HFF-Myc (cell line): Measurements from ENCODE around the gene LYRM9.
"Not testable (repeated sequence)": the region's sequence is repeated elsewhere in the genome, so short reads cannot be mapped to it uniquely, and the experiment has no call there.

ENCODE experiments used
- DNase-seq: peaks from one replicate; pipeline ENCODE4 v3.0.0-alpha.2; 2011; ENCODE audit warnings: low read depth; ENCODE audit errors: extremely low read depth
- H3K4me3 ChIP-seq: replicated peaks from 2 replicates; pipeline ENCODE4 v1.5.1; 2011; ENCODE audit warnings: low read depth, mild to moderate bottlenecking, control low read depth, low read length
- TF ChIP-seq, protein P1 (sequence below): IDR thresholded peaks from 2 replicates; pipeline ENCODE4 v1.5.1; 2012; ENCODE audit warnings: mild to moderate bottlenecking, low read depth, low read length, control low read depth; ENCODE audit errors: missing control alignments

LYRM9 gene

GRCh38 chr17:27918498-27918897 is 25.3 kb upstream of the LYRM9 start:
- no peak for DNase-seq
- no peak overlapping the region for H3K4me3 ChIP-seq
- TF ChIP-seq, protein P1, sequence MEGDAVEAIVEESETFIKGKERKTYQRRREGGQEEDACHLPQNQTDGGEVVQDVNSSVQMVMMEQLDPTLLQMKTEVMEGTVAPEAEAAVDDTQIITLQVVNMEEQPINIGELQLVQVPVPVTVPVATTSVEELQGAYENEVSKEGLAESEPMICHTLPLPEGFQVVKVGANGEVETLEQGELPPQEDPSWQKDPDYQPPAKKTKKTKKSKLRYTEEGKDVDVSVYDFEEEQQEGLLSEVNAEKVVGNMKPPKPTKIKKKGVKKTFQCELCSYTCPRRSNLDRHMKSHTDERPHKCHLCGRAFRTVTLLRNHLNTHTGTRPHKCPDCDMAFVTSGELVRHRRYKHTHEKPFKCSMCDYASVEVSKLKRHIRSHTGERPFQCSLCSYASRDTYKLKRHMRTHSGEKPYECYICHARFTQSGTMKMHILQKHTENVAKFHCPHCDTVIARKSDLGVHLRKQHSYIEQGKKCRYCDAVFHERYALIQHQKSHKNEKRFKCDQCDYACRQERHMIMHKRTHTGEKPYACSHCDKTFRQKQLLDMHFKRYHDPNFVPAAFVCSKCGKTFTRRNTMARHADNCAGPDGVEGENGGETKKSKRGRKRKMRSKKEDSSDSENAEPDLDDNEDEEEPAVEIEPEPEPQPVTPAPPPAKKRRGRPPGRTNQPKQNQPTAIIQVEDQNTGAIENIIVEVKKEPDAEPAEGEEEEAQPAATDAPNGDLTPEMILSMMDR: no peak

- DNase-seq: no peak
- TF ChIP-seq, protein P1: no peak
- no peak overlapping the region for H3K4me3 ChIP-seq
These were observed 23.8 kb upstream of the LYRM9 start for GRCh38 chr17:27917000-27917399.

- no peak for DNase-seq
- H3K4me3 ChIP-seq: no peak overlapping the region
- TF ChIP-seq, protein P1: no peak
These were observed 22.5 kb upstream of the LYRM9 start for GRCh38 chr17:27915709-27916108.

DNA sequence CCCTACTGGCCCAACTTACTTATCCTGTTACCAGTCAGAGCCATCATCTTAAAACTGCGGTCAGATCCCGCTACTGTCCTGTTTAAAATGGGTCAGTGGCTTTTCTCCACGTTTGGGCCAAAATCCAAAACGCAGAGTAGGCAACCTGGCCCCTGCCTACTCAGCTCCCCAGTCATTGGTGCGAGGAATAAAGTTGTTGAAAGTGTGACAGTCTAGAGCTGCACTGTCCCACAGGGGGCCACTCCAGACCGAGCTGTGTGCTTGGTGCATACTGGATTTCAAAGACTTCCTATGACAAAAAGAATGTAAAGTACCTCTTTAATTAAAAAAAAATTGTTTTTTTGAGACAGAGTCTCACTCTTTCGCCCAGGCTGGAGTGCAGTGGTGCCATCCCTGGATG is 21.2 kb upstream of the LYRM9 start:
- H3K4me3 ChIP-seq: no peak overlapping the region
- no peak for DNase-seq
- TF ChIP-seq, protein P1: no peak

DNA sequence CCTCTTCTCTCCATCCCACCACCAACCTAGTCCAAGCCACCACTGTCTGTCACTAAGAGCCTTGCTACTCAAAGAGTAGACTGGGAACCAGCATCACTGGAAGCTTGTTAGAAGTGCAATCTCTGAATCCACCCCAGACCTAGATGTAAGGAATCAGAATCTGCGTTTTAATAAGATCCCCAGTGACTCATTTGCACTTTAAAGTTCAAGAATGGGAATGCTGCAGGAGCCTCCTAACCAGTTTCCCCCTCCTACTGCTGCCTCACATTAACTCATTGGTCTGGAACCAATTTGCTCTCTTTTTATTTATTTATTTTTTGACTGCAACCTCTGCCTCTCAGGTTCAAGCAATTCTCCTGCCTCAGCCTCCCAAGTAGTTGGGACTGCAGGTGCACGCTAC is 19.8 kb upstream of the LYRM9 start:
- H3K4me3 ChIP-seq: no peak overlapping the region
- no peak for DNase-seq
- TF ChIP-seq, protein P1: no peak

DNA sequence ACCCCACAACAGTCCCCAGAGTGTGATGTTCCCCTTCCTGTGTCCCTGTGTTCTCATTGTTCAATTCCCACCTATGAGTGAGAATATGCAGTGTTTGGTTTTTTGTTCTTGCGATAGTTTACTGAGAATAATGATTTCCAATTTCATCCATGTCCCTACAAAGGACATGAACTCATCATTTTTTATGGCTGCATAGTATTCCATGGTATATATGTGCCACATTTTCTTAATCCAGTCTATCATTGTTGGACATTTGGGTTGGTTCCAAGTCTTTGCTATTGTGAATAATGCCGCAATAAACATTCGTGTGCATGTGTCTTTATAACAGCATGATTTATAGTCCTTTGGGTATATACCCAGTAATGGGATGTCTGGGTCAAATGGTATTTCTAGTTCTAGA is 19.1 kb upstream of the LYRM9 start:
- DNase-seq, H3K4me3 ChIP-seq: not testable (repeated sequence)

GRCh38 chr17:27907976-27908558 is 14.9 kb upstream of the LYRM9 start:
- TF ChIP-seq, protein P1: no peak
- no peak for DNase-seq
- H3K4me3 ChIP-seq: no peak overlapping the region
